ENCODE measurements around the gene PARP8.
"Not testable (repeated sequence)": the region's sequence is repeated elsewhere in the genome, so short reads cannot be mapped to it uniquely, and the experiment has no call there.

Gene PARP8

DNA sequence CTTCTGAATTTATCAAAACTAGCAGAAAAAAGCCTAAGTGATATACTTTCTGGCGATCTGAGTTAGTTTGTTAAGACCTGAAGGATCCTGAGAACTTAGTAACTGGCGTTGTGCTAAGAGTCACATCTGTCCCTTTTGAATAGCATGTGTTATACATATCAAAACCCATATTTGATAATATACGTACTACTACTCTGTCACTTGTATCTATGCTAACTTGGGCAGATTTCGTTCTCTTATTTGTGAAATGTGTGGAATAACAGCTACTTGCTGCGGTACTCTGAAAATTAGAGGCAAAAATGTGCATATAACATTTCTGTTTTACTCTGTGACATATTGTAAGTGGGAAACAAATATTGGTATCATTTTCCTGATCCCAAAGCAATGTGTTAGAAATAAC, 126.4 kb downstream of the PARP8 start:
- DNase-seq = no peak

DNA sequence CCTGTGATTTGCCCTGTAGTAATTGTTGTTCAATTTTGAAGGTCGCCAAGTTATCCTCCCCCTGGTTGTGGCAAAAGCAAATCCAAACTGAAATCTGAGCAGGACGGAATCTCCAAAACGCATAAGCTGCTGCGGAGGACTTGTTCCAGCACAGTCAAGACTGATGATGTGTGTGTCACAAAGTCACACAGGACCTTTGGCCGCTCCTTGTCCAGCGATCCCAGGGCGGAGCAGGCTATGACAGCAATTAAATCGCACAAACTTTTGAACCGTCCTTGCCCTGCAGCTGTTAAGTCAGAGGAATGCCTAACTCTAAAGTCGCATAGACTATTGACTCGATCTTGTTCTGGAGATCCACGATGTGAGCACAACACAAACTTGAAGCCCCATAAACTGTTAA, 128.4 kb downstream of the PARP8 start:
- no peak for DNase-seq

DNA sequence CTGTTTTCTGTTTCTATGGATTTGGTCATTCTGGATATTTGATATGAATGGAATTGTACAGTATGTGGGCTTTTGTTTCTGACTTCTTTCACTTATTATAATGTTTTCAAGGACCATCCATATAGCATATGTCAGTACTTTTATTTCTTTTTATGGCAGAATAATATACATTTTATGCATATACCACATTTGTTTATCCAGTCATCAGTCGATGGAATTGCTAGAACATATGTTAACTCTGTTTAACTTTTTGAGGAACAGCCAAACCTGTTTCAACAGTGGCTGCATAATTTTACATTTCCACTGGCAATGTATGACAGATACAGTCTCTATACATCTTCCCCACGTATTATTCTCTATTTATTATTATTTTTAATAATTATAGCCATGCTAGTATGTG, 131.6 kb downstream of the PARP8 start:
- no peak for DNase-seq

DNA sequence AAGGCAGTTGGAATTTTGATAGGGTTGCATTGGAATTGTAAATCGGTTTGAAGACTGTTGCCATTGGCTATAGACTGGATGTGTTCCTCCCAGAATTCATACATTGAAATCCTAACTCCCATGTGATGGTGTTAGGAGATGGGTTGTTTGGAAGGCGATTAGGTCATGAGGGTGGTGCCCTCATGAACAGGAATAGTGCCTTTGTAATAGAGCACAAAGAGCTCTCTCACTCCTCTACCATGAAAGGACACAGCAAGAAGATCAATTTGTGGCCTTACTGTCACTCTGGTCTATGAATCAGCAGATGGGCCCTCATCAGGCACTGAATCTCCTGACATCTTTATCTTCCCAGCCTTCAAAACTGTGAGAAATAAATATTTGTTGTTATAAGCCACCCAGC, 133.2 kb downstream of the PARP8 start:
- DNase-seq = no peak

DNA sequence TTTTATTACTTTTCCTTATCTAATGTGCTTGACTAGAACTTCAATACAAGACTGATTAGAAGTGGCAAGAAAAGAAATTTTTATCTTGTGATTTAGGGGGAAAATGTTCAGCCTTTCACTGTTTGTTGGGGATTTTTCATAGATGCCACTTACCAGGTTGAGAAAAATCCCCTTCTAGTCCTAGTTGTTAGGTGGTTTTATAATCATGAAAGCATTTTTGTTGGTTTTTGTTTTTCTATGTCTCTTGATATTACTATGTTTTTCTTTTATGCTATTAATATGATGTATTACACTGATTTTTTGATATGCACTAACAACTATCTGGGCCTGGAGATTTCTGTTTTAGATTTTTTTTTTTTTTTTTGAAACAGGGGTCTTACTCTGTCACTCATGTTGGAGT, 134.0 kb downstream of the PARP8 start:
- no peak for DNase-seq

DNA sequence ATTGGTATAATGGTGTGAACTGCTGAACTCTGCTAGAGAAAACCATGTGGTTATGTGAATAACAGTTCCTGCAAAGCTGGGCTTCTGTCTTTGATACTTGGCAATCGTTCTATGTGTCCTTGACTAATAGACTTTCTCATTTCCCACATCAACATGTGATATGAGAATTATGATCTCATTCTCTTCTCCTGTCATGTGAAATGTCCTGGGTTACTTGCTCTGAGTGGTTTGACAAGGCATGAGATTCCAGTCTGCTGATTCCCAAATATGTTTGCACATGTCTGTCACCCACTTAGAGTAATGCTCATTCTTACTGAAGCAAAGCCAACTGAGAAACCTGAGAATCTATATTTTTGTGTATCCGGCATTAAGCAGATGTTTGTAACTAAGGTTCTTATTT, 141.2 kb downstream of the PARP8 start:
- no peak for DNase-seq

DNA sequence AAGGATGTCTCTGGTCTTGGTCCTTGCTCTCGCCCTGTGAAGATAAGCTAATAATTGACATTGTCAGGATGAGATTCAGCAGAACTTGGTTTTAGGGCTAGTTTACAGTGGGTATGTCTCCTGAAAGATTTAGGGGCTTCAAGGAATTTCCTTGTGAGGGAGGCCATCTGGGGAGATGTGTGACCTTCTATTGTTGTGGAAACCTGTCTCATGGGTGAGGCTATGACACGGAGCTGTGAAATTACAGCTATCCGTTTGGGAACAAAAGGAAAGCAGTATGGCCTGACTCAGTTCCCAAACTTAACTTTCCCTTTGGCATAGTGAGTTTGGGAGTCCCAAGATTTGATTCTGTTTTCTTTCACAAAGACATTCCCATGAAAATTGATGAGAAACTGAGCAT, 142.0 kb downstream of the PARP8 start:
- DNase-seq = no peak

DNA sequence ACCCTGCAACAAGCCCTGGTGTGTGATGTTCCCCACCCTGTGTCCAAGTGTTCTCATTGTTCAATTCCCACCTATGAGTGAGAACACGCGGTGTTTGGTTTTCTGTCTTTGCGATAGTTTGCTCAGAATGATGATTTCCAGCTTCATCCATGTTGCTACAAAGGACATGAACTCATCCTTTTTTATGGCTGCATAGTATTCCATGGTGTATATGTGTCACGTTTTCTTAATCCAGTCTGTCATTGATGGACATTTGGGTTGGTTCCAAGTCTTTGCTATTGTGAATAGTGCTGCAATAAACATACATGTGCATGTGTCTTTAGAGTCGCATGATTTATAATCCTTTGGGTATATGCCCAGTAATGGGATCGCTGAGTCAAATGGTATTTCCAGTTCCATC, 145.3 kb downstream of the PARP8 start:
- DNase-seq = not testable (repeated sequence)

DNA sequence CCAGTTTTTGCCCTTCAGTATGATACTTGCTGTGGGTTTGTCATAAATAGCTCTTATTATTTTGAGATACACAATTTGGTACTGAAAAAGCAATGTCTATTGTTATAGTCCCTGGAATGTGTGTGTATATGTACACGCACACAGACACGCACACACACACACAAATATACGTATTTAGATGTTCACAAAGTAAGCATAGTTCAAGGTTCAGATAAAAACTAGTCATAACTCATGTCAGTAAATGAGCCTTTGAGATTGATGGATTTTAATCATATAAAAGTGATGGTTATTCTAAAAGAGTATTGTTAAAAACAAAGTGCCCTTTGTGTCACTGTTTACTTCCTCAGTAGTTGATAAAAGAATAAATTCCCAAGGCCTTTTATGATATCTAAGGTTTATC, 147.3 kb downstream of the PARP8 start:
- DNase-seq = no peak

DNA sequence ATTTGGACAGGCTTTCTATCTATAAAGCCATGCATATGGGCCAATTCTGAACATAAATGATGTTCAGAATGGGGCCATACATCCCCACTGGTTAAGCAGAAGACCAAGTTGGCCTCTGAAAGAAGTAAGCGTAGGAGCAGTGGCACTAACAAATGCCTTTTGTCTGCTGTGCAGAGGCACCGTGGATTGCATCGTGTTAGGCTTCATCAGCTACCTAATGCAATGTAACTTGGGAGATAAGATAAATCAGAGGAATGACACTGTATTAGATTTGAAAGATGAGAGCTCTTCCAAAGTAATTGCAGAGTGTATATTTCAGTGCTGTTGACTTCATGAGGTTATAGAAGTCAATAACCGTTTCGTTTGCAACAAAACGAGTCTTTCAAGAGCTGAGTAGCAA, 148.1 kb downstream of the PARP8 start:
- DNase-seq = no peak

DNA sequence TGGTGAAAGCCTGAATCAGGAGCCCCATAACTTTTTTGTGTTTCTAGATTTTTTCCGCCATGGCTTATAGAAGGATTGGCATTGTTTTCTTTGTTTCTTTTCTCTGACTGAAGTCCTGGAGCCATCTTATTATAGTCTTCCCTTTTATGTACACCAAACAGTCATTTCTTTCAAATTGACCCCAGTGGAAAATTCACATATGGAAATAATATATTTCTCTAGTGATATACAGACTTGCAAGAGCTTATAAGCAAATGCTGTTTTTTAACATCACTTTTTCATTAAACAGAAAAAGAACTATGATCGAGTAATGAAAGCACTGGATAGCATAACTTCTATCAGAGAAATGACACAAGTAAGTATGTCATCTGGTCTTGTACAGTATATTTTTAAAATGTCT, 155.6 kb downstream of the PARP8 start:
- DNase-seq = no peak

DNA sequence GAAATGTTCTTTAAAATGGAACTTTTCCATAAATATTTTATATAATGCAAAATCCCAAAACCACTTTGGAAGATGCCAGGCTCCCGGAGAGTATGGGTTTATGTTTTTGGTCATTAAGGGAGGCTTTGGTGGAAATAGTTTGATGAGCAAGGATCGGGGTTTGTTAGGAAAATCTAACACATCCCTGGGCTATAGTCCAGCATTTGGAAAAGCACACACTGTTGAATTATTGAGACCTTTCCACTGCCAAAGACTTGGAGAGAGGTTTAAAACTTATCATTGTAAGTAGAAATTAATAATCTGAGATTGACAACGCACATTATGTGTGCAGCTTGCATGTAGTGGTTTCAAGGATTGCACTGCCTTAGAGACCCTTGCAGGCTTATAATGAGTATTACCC, 156.3 kb downstream of the PARP8 start:
- no peak for DNase-seq

DNA sequence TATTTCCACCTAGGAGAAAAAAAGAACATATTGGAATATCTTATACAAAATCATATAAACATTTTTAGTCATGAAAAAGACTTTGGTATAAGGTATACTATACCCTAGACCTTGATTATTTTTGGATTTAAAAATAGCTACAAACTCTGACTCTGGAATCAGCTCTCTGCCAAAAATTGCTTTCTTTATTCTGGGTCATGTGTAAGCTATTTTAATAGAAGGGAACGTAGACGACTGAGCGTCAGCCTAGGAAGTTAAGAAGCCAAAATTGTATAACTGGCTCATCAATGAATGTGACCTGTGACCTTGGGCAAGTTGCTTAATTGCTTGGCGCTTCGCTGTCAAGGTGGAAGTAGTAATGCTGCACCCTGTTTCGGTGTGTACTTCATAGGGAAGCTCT, 157.1 kb downstream of the PARP8 start:
- no peak for DNase-seq

DNA sequence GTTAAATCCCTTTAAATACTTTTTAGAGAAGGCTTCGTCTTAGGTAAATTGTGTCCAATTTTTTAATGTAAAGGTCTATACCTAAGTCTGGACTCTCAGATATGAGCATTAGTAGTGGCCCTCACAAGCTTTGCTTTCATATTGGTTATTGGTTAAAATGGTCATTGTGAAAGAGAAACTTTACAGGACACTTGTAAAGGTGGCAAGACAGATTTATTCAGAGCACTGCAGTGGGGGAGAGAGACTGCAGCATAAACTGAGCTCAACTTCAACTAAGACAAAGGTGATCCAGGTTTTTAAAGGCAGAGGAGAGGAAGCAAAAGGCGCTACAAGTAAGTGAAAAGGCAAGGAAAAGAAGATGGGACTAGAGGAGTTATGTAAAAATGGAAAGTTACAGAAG, 157.7 kb downstream of the PARP8 start:
- DNase-seq = no peak

DNA sequence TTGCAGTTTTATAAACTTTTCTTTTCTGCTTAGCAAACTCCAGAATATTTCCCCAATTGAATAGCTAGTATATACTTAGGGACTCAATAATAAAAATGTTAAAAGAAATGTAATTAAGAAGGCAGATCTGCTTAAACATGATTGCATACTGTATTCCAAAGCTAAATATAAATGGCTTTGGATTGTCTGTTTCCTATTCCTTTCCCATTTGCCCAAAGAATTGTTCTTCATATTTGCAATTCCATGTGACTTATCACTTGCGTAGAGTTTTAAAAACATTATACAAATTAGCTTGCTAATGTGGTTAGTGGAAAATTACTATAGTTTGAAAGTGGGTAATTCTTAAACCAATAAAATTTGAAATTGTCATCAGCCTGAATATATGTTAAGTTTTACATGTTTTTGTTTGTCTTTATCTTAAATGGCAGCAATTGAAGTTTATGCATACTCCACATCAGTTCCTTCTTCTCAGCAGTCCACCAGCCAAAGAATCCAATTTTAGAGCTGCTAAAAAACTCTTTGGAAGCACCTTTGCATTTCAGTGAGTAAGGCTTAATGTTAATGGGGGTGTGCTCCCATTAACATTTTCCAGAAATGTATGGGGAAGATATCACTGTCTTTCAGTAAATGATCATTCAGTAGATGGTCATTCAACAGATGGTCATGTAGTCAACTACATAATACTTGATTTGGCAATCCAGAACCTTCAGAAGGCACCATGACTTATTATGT, 161.2 kb downstream of the PARP8 start:
- no peak for DNase-seq

DNA sequence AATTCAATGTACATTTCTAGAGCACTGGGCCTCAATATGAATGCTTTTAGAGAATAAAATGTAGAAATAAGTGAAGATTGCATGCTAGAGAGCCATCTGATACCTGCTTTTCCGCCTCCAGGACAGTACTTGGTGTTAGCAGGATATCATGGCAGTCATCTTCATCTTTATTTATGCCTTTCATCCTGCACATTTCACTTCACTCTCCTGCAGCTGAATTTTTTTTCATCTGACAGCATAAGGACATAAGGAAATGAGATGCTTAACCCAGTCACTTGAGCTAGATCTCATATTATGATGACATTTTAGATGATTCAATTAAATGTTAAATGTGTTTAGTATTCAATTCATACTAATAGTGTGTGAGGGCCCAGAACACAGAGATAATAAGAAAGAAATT, 162.6 kb downstream of the PARP8 start:
- DNase-seq = no peak

DNA sequence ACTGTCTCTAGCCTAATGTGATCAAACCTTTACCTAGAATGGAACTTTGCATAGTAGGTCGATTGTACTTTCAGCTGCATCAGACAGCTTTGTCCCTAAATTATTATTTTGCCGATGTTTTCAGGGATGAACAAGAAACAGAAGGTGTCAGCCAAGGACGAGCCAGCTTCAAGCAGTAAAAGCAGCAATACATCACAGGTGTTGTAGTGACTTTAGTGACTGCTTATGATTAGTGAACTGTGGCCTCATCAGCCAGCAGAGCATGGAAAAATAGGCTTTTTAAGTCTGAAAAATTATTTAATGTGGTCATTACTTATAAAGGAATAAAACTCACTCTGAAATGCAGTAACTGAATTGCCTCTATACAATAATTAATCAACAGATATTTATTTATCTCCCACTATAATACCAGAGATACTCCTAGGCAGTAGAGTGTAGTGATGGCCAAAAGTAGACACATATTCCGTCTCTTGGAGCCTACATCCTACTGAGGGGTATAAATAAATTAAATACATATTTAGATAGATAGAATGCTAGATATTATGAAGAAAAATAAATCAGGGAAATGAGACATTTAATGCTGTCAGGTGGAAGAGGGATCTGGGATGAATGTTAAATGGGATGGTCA, 166.3 kb downstream of the PARP8 start:
- DNase-seq = no peak

DNA sequence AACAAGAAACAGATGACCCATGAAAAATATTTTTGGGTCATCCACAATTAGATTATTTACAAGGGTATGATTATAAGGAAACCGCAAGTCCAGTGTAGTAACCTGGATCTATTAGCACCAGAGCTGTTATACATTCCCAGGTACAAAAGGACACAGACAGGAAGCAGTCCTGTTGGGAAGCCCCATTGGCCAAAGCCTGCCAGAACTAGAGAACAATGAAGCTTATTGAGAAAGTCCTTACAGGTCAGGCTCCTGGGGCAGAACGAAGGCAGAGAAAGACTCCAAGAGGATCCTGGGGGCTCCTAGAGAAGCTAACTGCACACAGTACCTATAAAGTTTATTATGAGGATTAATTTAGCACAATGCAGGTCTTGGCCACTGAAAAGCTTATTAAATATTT, 169.9 kb downstream of the PARP8 start:
- DNase-seq = no peak

DNA sequence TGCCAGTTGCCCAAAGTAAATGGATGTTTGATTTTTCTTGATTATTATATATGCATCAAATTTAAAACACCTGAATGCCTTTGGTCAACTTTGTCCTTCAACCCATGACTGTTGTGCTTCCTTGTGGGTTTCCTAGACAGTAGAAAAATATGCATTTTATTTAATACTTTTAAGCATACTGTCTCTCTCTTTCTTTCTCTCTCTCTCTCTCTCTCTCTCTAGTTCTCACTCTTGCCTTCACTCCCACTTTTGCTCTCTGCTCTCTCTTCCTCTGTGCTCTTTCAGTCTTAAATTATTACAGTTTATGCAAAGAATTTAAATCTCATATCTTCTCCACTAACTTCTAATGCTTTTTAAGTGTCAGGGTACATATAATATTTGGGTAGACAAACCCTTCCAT, 173.0 kb downstream of the PARP8 start:
- no peak for DNase-seq

DNA sequence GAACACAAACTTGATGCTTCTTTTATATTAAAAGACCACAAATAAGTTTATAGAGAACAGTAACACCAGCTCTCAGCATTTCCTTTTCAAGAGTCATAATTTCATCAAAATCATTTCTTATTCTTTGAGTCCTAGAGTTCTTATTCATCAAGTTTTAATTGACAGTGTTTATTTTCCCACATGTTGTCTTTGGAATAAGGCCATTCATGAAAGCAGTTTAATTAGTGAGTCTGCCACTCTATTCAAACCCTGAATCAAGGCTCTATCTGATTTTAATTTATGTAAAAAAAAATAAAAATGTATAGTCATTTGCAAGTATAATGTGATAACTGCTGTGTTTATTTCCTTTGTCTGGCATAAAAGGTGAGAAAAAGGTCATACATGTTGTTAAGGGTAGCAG, 176.7 kb downstream of the PARP8 start:
- DNase-seq = no peak

DNA sequence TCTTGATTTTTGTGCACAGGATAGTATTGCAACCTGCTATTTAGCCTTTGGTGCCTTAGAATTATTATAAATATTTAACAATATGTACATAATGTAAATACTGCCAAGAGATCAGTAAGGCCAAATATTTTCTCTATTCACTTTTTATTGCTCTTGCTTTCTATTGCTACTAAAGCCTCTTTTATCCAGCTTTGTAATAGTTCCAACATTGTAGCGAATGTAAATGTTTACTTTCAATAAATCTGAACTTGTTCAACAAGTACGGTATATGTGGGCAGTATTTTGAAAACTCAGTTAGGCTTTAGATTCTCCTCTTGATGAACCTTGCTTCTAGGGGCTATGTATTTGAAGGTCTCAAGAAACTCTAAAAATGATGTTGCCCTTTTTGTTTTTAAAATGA, 179.8 kb downstream of the PARP8 start:
- DNase-seq = no peak

DNA sequence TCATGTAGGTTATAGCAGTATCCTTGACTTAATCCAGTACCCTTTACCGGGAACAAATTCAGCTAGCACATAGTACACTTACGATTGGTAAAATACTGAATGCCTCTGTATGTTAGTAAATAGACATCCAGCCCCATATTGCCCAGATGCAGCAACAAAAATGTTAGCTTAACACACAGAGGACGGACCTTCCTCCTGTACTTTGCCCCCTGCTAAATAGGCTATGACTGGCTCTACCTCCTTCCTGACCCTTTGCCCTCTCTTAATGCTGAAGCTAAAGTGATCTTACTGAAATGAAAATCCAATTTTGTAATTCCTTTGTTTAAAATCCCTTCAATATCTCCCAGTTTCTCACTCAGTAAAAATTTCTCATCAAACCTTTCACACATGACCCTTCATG, 183.1 kb downstream of the PARP8 start:
- DNase-seq = no peak

DNA sequence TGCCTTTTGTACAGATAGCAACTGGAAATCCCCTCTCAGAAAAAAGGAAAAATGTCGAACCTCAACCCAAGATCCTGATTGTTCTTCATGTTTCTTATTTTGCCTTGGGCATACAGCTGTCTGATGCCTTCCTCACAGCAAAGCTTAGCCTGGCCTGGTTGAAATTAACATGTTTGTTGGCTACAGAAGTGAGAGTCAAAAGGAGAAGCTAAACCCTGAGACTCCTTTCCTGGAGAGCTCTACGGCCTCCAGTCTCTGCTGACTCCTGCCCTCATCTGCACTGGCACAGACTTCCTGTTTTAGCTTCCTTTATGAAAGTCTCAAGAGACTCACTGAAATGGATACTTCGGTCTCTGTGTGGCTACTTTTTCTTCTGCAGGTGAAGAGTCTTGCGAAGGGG, 186.7 kb downstream of the PARP8 start:
- DNase-seq = no peak

DNA sequence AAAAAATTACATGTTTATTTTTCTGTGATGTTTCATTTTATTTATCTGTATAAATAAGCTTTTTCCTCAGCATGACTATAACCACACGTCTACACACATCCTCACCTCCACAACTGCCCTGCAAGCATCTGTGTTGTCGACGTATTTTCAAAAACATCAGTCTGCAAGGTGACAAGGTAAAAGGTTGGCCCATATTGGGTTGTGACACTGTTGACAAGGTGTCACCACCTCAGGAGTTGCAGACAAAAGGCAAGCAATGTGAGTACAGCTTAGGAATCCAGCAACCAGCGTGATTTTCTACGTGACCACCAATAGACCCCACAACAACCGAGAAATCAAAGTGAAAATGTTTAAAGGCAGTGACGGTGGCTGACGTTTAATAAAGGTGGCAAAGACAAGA, 187.6 kb downstream of the PARP8 start:
- no peak for DNase-seq

DNA sequence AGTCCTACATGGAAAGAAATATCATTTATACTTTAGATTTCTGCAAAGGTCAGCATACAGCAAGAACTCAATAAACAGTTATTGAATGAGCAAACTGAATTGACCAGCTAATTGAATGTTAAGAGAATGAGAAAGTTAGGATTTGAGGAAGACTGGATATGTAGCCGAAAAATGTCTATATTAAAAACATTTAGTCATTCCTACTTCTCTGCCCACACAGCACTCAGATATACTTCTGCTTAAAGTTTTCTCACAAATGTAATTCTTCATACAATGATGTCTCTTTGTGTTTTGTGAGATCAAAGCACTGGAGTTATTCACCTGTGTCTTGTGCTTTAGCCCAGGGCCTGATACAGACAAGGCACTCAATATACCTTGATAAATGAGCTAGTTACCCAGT, 188.6 kb downstream of the PARP8 start:
- no peak for DNase-seq

Data from stimulated activated CD4-positive, alpha-beta T cell treated with anti-CD3 and anti-CD28 coated beads, Interleukin-2, amount 100 ng/mL, for 24 hours (primary cell).